ENCODE data around the gene PPIL1. TPM values are rescaled to one million over a fixed set of nuclear protein-coding genes. Genes with fewer than 3 reads are reported as not detected.

PPIL1 gene
- total RNA-seq, 4 donors from 2014 or later = 2.2 to 9.3 (median 7.3) TPM

DNA sequence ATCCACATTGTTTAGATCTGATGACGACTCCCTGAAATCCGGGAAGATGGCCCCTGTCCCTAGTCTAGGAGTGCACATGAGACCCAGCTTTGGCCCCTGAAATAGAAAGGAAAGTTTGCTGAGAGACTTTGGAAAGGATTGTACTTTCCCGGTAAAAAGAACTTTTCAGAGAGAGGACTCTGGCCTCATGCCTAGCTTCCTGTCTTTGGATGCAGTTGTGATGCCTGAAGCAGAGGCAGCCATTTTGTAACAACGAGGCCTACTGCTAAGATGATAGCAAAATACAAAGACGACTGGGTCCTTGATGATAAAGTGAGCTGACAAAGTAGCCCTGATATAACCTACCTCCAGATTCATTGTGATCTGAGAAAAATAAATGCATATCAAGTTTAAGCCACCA, 42.3 kb downstream of the PPIL1 start:
- H3K4me3 ChIP-seq (ENCODE audit: low read depth, poor library complexity, severe bottlenecking) = no peak overlapping the region
- intact Hi-C loops (cut with DNase I; ENCODE audit: low total_unique reads) = no loop called here
- WGBS, 2 donors = 89 to 94% methylated on average over 5 of the region's 5 CpGs
- TF ChIP-seq, protein P1, sequence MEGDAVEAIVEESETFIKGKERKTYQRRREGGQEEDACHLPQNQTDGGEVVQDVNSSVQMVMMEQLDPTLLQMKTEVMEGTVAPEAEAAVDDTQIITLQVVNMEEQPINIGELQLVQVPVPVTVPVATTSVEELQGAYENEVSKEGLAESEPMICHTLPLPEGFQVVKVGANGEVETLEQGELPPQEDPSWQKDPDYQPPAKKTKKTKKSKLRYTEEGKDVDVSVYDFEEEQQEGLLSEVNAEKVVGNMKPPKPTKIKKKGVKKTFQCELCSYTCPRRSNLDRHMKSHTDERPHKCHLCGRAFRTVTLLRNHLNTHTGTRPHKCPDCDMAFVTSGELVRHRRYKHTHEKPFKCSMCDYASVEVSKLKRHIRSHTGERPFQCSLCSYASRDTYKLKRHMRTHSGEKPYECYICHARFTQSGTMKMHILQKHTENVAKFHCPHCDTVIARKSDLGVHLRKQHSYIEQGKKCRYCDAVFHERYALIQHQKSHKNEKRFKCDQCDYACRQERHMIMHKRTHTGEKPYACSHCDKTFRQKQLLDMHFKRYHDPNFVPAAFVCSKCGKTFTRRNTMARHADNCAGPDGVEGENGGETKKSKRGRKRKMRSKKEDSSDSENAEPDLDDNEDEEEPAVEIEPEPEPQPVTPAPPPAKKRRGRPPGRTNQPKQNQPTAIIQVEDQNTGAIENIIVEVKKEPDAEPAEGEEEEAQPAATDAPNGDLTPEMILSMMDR (IDR thresholded peaks at IDR 0.05) = no peak
- no peak for TF ChIP-seq POLR2A (IDR thresholded peaks at IDR 0.05)
- DNase-seq (ENCODE audit: low spot score in 2 of 2) = no peak

DNA sequence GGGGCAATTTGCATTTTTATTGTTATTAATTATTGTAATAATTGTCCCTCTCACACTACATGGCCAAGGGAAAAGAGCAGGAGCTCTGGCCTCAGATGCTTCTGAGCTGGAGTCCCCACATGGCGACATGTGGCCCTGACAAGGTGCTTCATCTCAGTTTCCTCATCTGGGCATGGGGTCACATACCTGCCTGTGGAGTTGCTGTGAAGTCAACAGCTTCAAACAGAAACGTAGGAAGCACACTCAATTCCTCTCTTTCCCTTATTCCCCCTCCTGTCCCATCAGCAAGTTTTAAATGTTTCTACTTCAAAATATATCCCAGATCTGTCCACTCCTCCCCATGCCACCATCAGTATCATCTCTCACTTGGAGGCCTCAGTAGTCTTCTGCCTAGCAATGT, 44.0 kb downstream of the PPIL1 start:
- intact Hi-C loops (cut with DNase I; ENCODE audit: low total_unique reads) = no loop called here
- no peak overlapping the region for H3K4me3 ChIP-seq (ENCODE audit: low read depth, poor library complexity, severe bottlenecking)
- no peak for TF ChIP-seq POLR2A (IDR thresholded peaks at IDR 0.05)
- TF ChIP-seq, protein P1 (IDR thresholded peaks at IDR 0.05) = no peak
- no peak for DNase-seq (ENCODE audit: low spot score in 2 of 2)
- WGBS, 2 donors = 37 to 66% methylated on average over 2 of the region's 2 CpGs

GRCh38 chr6:36829919-36830544, 44.6 kb downstream of the PPIL1 start:
- TF ChIP-seq POLR2A (IDR thresholded peaks at IDR 0.05) = no peak
- TF ChIP-seq, protein P1 (IDR thresholded peaks at IDR 0.05) = no peak
- intact Hi-C loops (cut with DNase I; ENCODE audit: low total_unique reads) = no loop called here
- WGBS, 2 donors = 14 to 23% methylated on average over 11 of the region's 11 CpGs
- no peak overlapping the region for H3K4me3 ChIP-seq (ENCODE audit: low read depth, poor library complexity, severe bottlenecking)
- DNase-seq (ENCODE audit: low spot score in 2 of 2) = peak; percentile 66 to 95

GRCh38 chr6:36827261-36828079, 47.1 kb downstream of the PPIL1 start:
- WGBS, 2 donors = 40 to 41% methylated on average over 19 of the region's 19 CpGs
- H3K4me3 ChIP-seq (ENCODE audit: low read depth, poor library complexity, severe bottlenecking) = no peak overlapping the region
- no peak for DNase-seq (ENCODE audit: low spot score in 2 of 2)
- no peak for TF ChIP-seq POLR2A (IDR thresholded peaks at IDR 0.05)
- TF ChIP-seq, protein P1 (IDR thresholded peaks at IDR 0.05) = no peak
- intact Hi-C loops (cut with DNase I; ENCODE audit: low total_unique reads) = no loop called here

DNA sequence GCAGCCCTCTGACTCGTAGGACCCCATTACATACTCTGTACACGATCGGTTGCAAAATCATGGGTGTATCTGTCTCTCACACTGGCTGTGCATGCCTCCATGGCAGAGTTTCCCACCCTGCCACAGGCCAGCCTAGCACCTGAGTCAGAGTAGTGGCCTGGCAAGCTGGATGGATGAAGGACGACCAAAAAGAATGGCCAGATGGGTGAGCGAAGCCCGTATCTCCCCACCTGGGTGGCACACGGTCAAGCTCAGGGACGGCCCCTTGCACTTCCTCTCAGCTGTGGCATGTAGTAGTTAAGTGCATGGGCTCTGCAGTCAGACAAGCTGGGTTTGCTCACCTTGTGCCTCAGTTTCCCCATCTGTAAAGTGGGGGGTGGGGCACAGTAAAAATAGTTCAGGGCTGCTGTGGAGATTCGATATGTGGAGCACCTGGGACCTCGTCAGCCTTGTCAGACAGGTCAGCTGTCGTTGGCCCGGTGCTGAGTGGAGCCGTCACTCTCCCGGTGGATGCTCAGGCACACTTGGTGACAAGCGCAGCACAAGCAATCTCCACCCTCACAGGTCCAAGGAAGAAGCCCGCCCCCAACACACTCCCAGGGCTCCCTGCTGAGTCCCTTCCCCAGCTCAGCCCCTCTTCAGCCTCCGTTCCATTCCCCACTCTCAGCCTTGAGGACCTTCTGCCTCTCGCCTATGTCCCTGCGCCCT, 47.9 kb downstream of the PPIL1 start:
- intact Hi-C loops (cut with DNase I; ENCODE audit: low total_unique reads) = no loop called here
- no peak overlapping the region for H3K4me3 ChIP-seq (ENCODE audit: low read depth, poor library complexity, severe bottlenecking)
- DNase-seq (ENCODE audit: low spot score in 2 of 2) = no peak
- TF ChIP-seq POLR2A (IDR thresholded peaks at IDR 0.05) = no peak
- TF ChIP-seq, protein P1 (IDR thresholded peaks at IDR 0.05) = no peak
- 81% methylated on average over 19 of the region's 19 CpGs for WGBS, 2 donors

Measured in lower leg skin (tissue), 4 donors.